Ovary (tissue), 9 donors: Measurements from ENCODE around the gene OTUB1. TPM values are rescaled to one million over a fixed set of nuclear protein-coding genes. Genes with fewer than 3 reads are reported as not detected.
"Not testable (repeated sequence)": the region's sequence is repeated elsewhere in the genome, so short reads cannot be mapped to it uniquely, and the experiment has no call there.

ENCODE experiments used
- DNase-seq, 5 donors: peaks; one replicate each; pipeline ENCODE4 v3.0.0-alpha.2; 2019 to 2020
- H3K27ac ChIP-seq, 2 donors: fragments of 200-600 bp; one replicate each; pipeline versions ENCODE4 v1.5.1 to v1.8.0; 2019 to 2022
- H3K27me3 ChIP-seq: fragments of 200-600 bp; one replicate; pipeline ENCODE4 v1.8.0; 2022
- H3K36me3 ChIP-seq: fragments of 200-600 bp; sonication (generic); one replicate; pipeline ENCODE4 v1.5.1; 2019
- H3K4me1 ChIP-seq: one replicate; pipeline ENCODE4 v1.8.1; 2013; ENCODE audit warnings: mild to moderate bottlenecking, moderate library complexity; ENCODE audit not compliant: insufficient read depth
- H3K4me3 ChIP-seq: fragments of 200-600 bp; sonication (generic); one replicate; pipeline ENCODE4 v1.5.1; 2017
- H3K9me3 ChIP-seq, 2 donors: fragments of 200-600 bp in 1 of 2; sonication (generic) in 1 of 2; one replicate each; pipeline versions ENCODE4 v1.5.1 to v1.8.1; 2013 to 2019; ENCODE audit warnings: mild to moderate bottlenecking in 1 of 2, moderate library complexity in 1 of 2
- CTCF ChIP-seq, 3 donors: fragments of 450-650 bp in 2 of 3; fragments of 200-600 bp in 1 of 3; IDR thresholded peaks; one replicate each; pipeline versions ENCODE4 v1.5.1 to v1.8.0; 2016 to 2022; ENCODE audit warnings: antibody characterized with exemption in 3 of 3, mild to moderate bottlenecking in 1 of 3
- EP300 ChIP-seq: sonication (generic); formaldehyde crosslinking; IDR thresholded peaks from one replicate; pipeline ENCODE4 v1.6.1; 2017; ENCODE audit warnings: antibody characterized with exemption
- POLR2A ChIP-seq: fragments of 450-650 bp; IDR thresholded peaks from one replicate; pipeline ENCODE4 v1.6.1; 2017; ENCODE audit warnings: antibody characterized with exemption, mild to moderate bottlenecking, moderate library complexity
- WGBS, 3 donors: extraction: QIAGEN DNeasy Blood & Tissue Kit in 1 of 3; methylation state at CpG; one replicate each; pipeline versions ENCODE4 v1.1.5 to v1.1.7; 2013 to 2017; 5-methylcytosine and 5-hydroxymethylcytosine counted together
- intact Hi-C, 4 donors: fragments of 100-400 bp; cut with DNase I; formaldehyde crosslinking; loops; one replicate each; pipeline versions ENCODE4 v1.11.0 to v1.15.1; 2022 to 2023
- polyA plus RNA-seq, 2 donors: library from polyadenylated mRNA; stranded (reverse); fragments of 200-250 nt in 1 of 2; fragments of 350-450 nt in 1 of 2; fragmentation: Illumina TruSeq in 1 of 2; extraction: RNeasy Lipid Tissue Mini Kit (QIAGEN cat#74804) in 1 of 2; gene quantifications; one replicate each; pipeline ENCODE4 v1.2.3, GENCODE V29; 2013 to 2014
- small RNA-seq: library from RNA; depleted of rRNA; stranded (forward); fragments of <200 nt; gene quantifications from one replicate; pipeline ENCODE3, GENCODE V24; 2016
- total RNA-seq, 7 donors: library from RNA; depleted of rRNA in 2 of 7; stranded (reverse); fragments of >200 nt in 2 of 7; fragmentation: NEBNext Ultra II Directional in 3 of 7; extraction: Animal tissue kit (Norgen Biotek cat#: 25700) in 3 of 7; gene quantifications; one replicate each; pipeline versions ENCODE4 v1.1.0 to v1.2.4, GENCODE V29; 2016 to 2023
- donor health status: DM: no; HTN: no; CAD: no; lungs with moderate emphysema.
- donor health status: DM: no; HTN: no; CAD: no.
- donor health status: Bipolar disorder and iron deficiency.
- donor health status: DM: yes; HTN: yes; CAD: no.
- donor health status: DM: no; HTN: no; CAD: no.
- donor health status: DM: yes; HTN: yes; CAD: no.

Gene OTUB1
- total and polyA plus RNA-seq, 9 donors = 34.7 to 66.7 (median 50.7) TPM

GRCh38 chr11:64044730-64045393 is 58.6 kb downstream of the OTUB1 start:
- no peak overlapping the region for H3K4me3 ChIP-seq
- no peaks in the 10 kb centered on the region for H3K9me3 ChIP-seq
- no peak for DNase-seq
- H3K27ac ChIP-seq = no peak overlapping the region
- no peaks in the 10 kb centered on the region for H3K27me3 ChIP-seq
- H3K4me1 ChIP-seq = no peaks in the 10 kb centered on the region
- H3K36me3 ChIP-seq = no peaks in the 10 kb centered on the region
- WGBS, 3 donors = 80 to 86% (median 82%) methylated on average over 18 of the region's 18 CpGs
- intact Hi-C loops = no loop called here
- TF ChIP-seq POLR2A (no peak), EP300 (no peak), CTCF (IDR thresholded peaks at IDR 0.05) (no peak)

DNA sequence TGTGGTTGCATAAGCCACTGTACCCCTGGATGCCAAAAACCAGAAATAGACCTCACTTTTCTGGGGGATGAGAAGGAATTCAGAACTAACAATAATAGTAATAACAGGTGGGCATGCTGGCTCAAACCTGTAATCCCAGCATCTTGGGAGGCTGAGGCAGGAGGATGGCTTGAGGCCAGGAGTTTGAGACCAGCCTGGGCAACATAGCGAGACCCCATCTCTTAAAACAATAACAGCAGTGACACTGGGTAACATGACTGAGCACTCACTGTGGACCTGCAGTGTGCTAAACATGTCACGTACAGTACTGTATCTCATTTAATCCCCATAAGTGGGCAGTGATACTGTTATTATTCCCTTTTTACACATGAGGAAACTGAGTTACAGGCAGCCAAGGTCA is 59.5 kb downstream of the OTUB1 start:
- H3K36me3 ChIP-seq = no peaks in the 10 kb centered on the region
- H3K4me3 ChIP-seq = no peak overlapping the region
- H3K4me1 ChIP-seq = no peaks in the 10 kb centered on the region
- H3K9me3 ChIP-seq = no peaks in the 10 kb centered on the region
- intact Hi-C loops = no loop called here
- TF ChIP-seq CTCF (IDR thresholded peaks at IDR 0.05) (no peak), EP300 (no peak), POLR2A (no peak)
- H3K27me3 ChIP-seq = no peaks in the 10 kb centered on the region
- WGBS, 3 donors = 94 to 96% (median 95%) methylated on average over 2 of the region's 2 CpGs
- no peak for DNase-seq
- H3K27ac ChIP-seq = no peak overlapping the region

DNA sequence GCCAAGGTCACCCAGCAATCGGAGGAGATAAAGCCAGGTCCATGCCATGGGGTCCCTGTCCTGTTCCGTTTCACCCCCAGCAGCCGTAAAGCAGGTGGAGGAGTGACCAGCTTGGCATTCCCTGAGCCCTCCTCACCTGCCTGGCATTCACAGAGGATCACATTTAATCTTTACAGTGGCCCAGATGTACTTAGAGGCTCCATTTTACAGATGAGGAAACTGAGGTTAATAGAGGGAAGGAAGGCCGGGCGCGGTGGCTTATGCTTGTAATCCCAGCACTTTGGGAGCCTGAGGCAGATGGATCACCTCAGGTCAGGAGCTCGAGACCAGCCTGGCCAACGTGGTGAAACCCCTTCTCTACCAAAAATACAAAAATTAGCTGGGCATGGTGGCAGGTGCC is 61.1 kb downstream of the OTUB1 start:
- H3K27me3 ChIP-seq, intact Hi-C loops, H3K36me3 ChIP-seq, H3K4me1 ChIP-seq, DNase-seq, H3K4me3 ChIP-seq, H3K27ac ChIP-seq, H3K9me3 ChIP-seq: not testable (repeated sequence)
- 89 to 94% (median 92%) methylated on average over 8 of the region's 8 CpGs for WGBS, 3 donors

Small RNA genes within 50 kb of the gene (small RNA-seq; reads per million reads assigned to genes)
- not detected for gene RNU6-45P

Other genes starting within 250 kb of the OTUB1 start
- gene ZFTA, start 217.7 kb upstream of the OTUB1 start, total RNA-seq = 10 to 100 TPM; 22.6 to 64.4 (median 51.4) TPM
- 10 to 100 TPM; 20.2 to 23.8 TPM for gene ZFTA, start 217.7 kb upstream of the OTUB1 start, polyA plus RNA-seq
- gene SPINDOC, start 173.0 kb upstream of the OTUB1 start, total RNA-seq = 10 to 100 TPM; 10.2 to 22.7 (median 19.5) TPM
- gene SPINDOC, start 173.0 kb upstream of the OTUB1 start, polyA plus RNA-seq = 10 to 100 TPM in 1 of 2 donors, 1 to 10 TPM in 1; 5.4 to 15.8 TPM
- gene MARK2, start 147.3 kb upstream of the OTUB1 start, total RNA-seq = 10 to 100 TPM; 13.5 to 27.8 (median 25.8) TPM
- 10 to 100 TPM; 12.3 to 27.0 TPM for gene MARK2, start 147.3 kb upstream of the OTUB1 start, polyA plus RNA-seq
- 1 to 10 TPM in 5 of 7 donors, under 1 TPM in 2; 0.12 to 7.9 (median 5.4) TPM for gene RCOR2, start 69.3 kb upstream of the OTUB1 start, total RNA-seq
- under 1 TPM; 0.60 to 0.94 TPM for gene RCOR2, start 69.3 kb upstream of the OTUB1 start, polyA plus RNA-seq
- 10 to 100 TPM in 6 of 7 donors, 1 to 10 TPM in 1; 4.5 to 15.9 (median 13.4) TPM for gene NAA40, start 47.4 kb upstream of the OTUB1 start, total RNA-seq
- 1 to 10 TPM; 7.0 to 7.6 TPM for gene NAA40, start 47.4 kb upstream of the OTUB1 start, polyA plus RNA-seq
- gene COX8A, start 11.8 kb upstream of the OTUB1 start, total RNA-seq = 100 to 1,000 TPM; 197 to 339 (median 222) TPM
- 100 to 1,000 TPM in 1 of 2 donors, 10 to 100 TPM in 1; 64.8 to 438 TPM for gene COX8A, start 11.8 kb upstream of the OTUB1 start, polyA plus RNA-seq
- gene FLRT1, start 49.5 kb downstream of the OTUB1 start, total RNA-seq = 1 to 10 TPM in 1 of 7 donors, under 1 TPM in 6; 0.23 to 1.2 (median 0.45) TPM
- gene FLRT1, start 49.5 kb downstream of the OTUB1 start, polyA plus RNA-seq = under 1 TPM; 0.13 to 0.17 TPM
- 10 to 100 TPM; 24.9 to 50.2 (median 34.2) TPM for gene MACROD1, start 179.7 kb downstream of the OTUB1 start, total RNA-seq
- 10 to 100 TPM; 21.1 to 24.1 TPM for gene MACROD1, start 179.7 kb downstream of the OTUB1 start, polyA plus RNA-seq
- 100 to 1,000 TPM in 4 of 7 donors, 10 to 100 TPM in 3; 56.8 to 178 (median 111) TPM for gene STIP1, start 199.7 kb downstream of the OTUB1 start, total RNA-seq
- 100 to 1,000 TPM in 1 of 2 donors, 10 to 100 TPM in 1; 48.4 to 238 TPM for gene STIP1, start 199.7 kb downstream of the OTUB1 start, polyA plus RNA-seq
- 10 to 100 TPM in 2 of 7 donors, 1 to 10 TPM in 5; 3.7 to 19.7 (median 7.5) TPM for gene FERMT3, start 220.3 kb downstream of the OTUB1 start, total RNA-seq
- 1 to 10 TPM; 2.2 to 6.4 TPM for gene FERMT3, start 220.3 kb downstream of the OTUB1 start, polyA plus RNA-seq
- 10 to 100 TPM; 23.4 to 41.4 (median 32.6) TPM for gene TRPT1, start 239.7 kb downstream of the OTUB1 start, total RNA-seq
- 10 to 100 TPM; 16.6 to 37.4 TPM for gene TRPT1, start 239.7 kb downstream of the OTUB1 start, polyA plus RNA-seq
- gene NUDT22, start 239.8 kb downstream of the OTUB1 start, total RNA-seq = 10 to 100 TPM; 31.8 to 52.7 (median 42.2) TPM
- gene NUDT22, start 239.8 kb downstream of the OTUB1 start, polyA plus RNA-seq = 10 to 100 TPM in 1 of 2 donors, 1 to 10 TPM in 1; 4.8 to 32.3 TPM
- 10 to 100 TPM; 25.0 to 62.2 (median 43.1) TPM for gene DNAJC4, start 244.1 kb downstream of the OTUB1 start, total RNA-seq
- 10 to 100 TPM; 28.8 to 69.1 TPM for gene DNAJC4, start 244.1 kb downstream of the OTUB1 start, polyA plus RNA-seq
- gene VEGFB, start 248.1 kb downstream of the OTUB1 start, total RNA-seq = 100 to 1,000 TPM in 5 of 7 donors, 10 to 100 TPM in 2; 27.4 to 164 (median 125) TPM
- gene VEGFB, start 248.1 kb downstream of the OTUB1 start, polyA plus RNA-seq = 100 to 1,000 TPM in 1 of 2 donors, 10 to 100 TPM in 1; 81.9 to 124 TPM